ENCODE results near the gene CYB5RL. TPM values are rescaled to one million over a fixed set of nuclear protein-coding genes. Genes with fewer than 3 reads are reported as not detected.

The CYB5RL gene
- total and polyA plus RNA-seq, 2 of the 13 experiments (the other 11 are each of a cell fraction or from before 2014, with no cell fraction given), result 3.7 to 5.0 TPM

DNA sequence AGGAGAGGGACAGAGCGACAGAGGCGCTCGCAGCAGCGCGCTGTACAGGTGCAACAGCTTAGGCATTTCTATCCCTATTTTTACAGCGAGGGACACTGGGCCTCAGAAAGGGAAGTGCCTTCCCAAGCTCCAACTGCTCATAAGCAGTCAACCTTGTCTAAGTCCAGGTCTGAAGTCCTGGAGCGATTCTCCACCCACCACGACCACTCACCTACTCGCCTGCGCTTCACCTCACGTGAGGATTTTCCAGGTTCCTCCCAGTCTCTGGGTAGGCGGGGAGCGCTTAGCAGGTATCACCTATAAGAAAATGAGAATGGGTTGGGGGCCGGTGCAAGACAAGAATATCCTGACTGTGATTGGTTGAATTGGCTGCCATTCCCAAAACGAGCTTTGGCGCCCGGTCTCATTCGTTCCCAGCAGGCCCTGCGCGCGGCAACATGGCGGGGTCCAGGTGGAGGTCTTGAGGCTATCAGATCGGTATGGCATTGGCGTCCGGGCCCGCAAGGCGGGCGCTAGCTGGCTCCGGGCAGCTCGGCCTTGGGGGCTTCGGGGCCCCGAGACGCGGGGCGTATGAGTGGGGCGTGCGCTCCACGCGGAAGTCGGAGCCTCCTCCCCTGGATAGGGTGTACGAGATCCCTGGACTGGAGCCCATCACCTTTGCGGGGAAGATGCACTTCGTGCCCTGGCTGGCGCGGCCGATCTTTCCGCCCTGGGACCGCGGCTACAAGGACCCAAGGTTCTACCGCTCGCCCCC lies at the start of gene CYB5RL, which contains the start of gene MRPL37 (continued):
- TF ChIP-seq, protein P1, sequence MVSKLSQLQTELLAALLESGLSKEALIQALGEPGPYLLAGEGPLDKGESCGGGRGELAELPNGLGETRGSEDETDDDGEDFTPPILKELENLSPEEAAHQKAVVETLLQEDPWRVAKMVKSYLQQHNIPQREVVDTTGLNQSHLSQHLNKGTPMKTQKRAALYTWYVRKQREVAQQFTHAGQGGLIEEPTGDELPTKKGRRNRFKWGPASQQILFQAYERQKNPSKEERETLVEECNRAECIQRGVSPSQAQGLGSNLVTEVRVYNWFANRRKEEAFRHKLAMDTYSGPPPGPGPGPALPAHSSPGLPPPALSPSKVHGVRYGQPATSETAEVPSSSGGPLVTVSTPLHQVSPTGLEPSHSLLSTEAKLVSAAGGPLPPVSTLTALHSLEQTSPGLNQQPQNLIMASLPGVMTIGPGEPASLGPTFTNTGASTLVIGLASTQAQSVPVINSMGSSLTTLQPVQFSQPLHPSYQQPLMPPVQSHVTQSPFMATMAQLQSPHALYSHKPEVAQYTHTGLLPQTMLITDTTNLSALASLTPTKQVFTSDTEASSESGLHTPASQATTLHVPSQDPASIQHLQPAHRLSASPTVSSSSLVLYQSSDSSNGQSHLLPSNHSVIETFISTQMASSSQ (IDR thresholded peaks at IDR 0.05; ENCODE audit: low read depth), result no peak
- TF ChIP-seq, protein P1 (CRISPR knock-in tag; IDR thresholded peaks at IDR 0.05; ENCODE audit: borderline replicate concordance), result peak; percentile 21; the same call in 1 of the 2 replicates
- TF ChIP-seq ZNF720 (CRISPR knock-in tag; IDR thresholded peaks at IDR 0.05) (no peak), MLLT10 (CRISPR knock-in tag; IDR thresholded peaks at IDR 0.05) (no peak), ZNF761 (CRISPR knock-in tag; conservative IDR thresholded peaks at IDR 0.05) (no peak), POGZ (CRISPR knock-in tag; IDR thresholded peaks at IDR 0.05) (peak; percentile 71; the same call in 1 of the 2 replicates), NFATC3 (CRISPR knock-in tag; IDR thresholded peaks at IDR 0.05) (no peak), STAG1 (CRISPR knock-in tag; IDR thresholded peaks at IDR 0.05) (peak; percentile 7; the same call in 1 of the 2 replicates), MEF2D (CRISPR knock-in tag; IDR thresholded peaks at IDR 0.05) (peak; percentile 34; the same call in 1 of the 2 replicates), YEATS4 (CRISPR knock-in tag; IDR thresholded peaks at IDR 0.05; ENCODE audit: borderline replicate concordance) (peak; percentile 81), DR1 (CRISPR knock-in tag; IDR thresholded peaks at IDR 0.05) (0 out of 2 replicates have a peak, but pooled peaks have one; percentile 56), KDM5A (IDR thresholded peaks at IDR 0.05; ENCODE audit: borderline replicate concordance, low read length) (peak; percentile 91), HOXA3 (CRISPR knock-in tag; IDR thresholded peaks at IDR 0.05) (peak; percentile 72)
- TF ChIP-seq, protein P2, sequence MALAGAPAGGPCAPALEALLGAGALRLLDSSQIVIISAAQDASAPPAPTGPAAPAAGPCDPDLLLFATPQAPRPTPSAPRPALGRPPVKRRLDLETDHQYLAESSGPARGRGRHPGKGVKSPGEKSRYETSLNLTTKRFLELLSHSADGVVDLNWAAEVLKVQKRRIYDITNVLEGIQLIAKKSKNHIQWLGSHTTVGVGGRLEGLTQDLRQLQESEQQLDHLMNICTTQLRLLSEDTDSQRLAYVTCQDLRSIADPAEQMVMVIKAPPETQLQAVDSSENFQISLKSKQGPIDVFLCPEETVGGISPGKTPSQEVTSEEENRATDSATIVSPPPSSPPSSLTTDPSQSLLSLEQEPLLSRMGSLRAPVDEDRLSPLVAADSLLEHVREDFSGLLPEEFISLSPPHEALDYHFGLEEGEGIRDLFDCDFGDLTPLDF (CRISPR knock-in tag; IDR thresholded peaks at IDR 0.05), result peak; percentile 98
- TF ChIP-seq, protein P3, sequence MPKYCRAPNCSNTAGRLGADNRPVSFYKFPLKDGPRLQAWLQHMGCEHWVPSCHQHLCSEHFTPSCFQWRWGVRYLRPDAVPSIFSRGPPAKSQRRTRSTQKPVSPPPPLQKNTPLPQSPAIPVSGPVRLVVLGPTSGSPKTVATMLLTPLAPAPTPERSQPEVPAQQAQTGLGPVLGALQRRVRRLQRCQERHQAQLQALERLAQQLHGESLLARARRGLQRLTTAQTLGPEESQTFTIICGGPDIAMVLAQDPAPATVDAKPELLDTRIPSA (CRISPR knock-in tag; IDR thresholded peaks at IDR 0.05; ENCODE audit: borderline replicate concordance), result no peak
- TF ChIP-seq, protein P4, sequence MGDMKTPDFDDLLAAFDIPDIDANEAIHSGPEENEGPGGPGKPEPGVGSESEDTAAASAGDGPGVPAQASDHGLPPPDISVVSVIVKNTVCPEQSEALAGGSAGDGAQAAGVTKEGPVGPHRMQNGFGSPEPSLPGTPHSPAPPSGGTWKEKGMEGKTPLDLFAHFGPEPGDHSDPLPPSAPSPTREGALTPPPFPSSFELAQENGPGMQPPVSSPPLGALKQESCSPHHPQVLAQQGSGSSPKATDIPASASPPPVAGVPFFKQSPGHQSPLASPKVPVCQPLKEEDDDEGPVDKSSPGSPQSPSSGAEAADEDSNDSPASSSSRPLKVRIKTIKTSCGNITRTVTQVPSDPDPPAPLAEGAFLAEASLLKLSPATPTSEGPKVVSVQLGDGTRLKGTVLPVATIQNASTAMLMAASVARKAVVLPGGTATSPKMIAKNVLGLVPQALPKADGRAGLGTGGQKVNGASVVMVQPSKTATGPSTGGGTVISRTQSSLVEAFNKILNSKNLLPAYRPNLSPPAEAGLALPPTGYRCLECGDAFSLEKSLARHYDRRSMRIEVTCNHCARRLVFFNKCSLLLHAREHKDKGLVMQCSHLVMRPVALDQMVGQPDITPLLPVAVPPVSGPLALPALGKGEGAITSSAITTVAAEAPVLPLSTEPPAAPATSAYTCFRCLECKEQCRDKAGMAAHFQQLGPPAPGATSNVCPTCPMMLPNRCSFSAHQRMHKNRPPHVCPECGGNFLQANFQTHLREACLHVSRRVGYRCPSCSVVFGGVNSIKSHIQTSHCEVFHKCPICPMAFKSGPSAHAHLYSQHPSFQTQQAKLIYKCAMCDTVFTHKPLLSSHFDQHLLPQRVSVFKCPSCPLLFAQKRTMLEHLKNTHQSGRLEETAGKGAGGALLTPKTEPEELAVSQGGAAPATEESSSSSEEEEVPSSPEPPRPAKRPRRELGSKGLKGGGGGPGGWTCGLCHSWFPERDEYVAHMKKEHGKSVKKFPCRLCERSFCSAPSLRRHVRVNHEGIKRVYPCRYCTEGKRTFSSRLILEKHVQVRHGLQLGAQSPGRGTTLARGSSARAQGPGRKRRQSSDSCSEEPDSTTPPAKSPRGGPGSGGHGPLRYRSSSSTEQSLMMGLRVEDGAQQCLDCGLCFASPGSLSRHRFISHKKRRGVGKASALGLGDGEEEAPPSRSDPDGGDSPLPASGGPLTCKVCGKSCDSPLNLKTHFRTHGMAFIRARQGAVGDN (CRISPR knock-in tag; IDR thresholded peaks at IDR 0.05), result peak; percentile 84
- TF ChIP-seq, protein P5, sequence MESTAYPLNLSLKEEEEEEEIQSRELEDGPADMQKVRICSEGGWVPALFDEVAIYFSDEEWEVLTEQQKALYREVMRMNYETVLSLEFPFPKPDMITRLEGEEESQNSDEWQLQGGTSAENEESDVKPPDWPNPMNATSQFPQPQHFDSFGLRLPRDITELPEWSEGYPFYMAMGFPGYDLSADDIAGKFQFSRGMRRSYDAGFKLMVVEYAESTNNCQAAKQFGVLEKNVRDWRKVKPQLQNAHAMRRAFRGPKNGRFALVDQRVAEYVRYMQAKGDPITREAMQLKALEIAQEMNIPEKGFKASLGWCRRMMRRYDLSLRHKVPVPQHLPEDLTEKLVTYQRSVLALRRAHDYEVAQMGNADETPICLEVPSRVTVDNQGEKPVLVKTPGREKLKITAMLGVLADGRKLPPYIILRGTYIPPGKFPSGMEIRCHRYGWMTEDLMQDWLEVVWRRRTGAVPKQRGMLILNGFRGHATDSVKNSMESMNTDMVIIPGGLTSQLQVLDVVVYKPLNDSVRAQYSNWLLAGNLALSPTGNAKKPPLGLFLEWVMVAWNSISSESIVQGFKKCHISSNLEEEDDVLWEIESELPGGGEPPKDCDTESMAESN (CRISPR knock-in tag; conservative IDR thresholded peaks at IDR 0.05), result peak; percentile 59; the same call in 1 of the 2 replicates
